ENCODE data around the gene ADAMTSL5. TPM values are rescaled to one million over a fixed set of nuclear protein-coding genes. Genes with fewer than 3 reads are reported as not detected.

Gene ADAMTSL5
- total and polyA plus RNA-seq, 4 donors: 0.40 to 1.6 (median 0.91) TPM

GRCh38 chr19:1491114-1491848, 21.5 kb downstream of the ADAMTSL5 start, which contains the start of gene REEP6:
Gene REEP6 (plus strand): TSS chr19:1491181. CDS start chr19:1491270, 89 bp downstream.
- H3K9me3 ChIP-seq (ENCODE audit: control insufficient read depth, insufficient read depth, low read length): no peaks in the 10 kb centered on the region
- H3K27ac ChIP-seq (ENCODE audit: low read depth, low read length): peak within 1 kb of the TSS; percentile 86
- peak within 1 kb of the TSS; percentile 69 for H3K4me3 ChIP-seq (ENCODE audit: low read depth, low read length)
- WGBS (ENCODE audit: insufficient coverage): 1% methylated on average over 70 of the region's 73 CpGs
- H3K36me3 ChIP-seq (ENCODE audit: control insufficient read depth, insufficient read depth, low read length): peaks cover 17% of the 10 kb centered on the region
- peaks cover 11% of the 10 kb centered on the region for H3K27me3 ChIP-seq (ENCODE audit: control insufficient read depth, insufficient read depth, low read length)
- peaks cover 26% of the 10 kb centered on the region for H3K4me1 ChIP-seq (ENCODE audit: control insufficient read depth, insufficient read depth, low read length)
- no peak for DNase-seq (ENCODE audit: low read depth in 4 of 6, low spot score in 6 of 6)

- under 1% methylated on average over 72 of the region's 74 CpGs for WGBS (ENCODE audit: insufficient coverage)
- H3K27ac ChIP-seq (ENCODE audit: low read depth, low read length): peak within 1 kb of the TSS; percentile 86
These were observed 22.3 kb downstream of the ADAMTSL5 start, which contains the start of gene PCSK4 for GRCh38 chr19:1490311-1491113. Gene PCSK4 (minus strand): TSS chr19:1490350. CDS start chr19:1490346, 4 bp downstream.

DNA sequence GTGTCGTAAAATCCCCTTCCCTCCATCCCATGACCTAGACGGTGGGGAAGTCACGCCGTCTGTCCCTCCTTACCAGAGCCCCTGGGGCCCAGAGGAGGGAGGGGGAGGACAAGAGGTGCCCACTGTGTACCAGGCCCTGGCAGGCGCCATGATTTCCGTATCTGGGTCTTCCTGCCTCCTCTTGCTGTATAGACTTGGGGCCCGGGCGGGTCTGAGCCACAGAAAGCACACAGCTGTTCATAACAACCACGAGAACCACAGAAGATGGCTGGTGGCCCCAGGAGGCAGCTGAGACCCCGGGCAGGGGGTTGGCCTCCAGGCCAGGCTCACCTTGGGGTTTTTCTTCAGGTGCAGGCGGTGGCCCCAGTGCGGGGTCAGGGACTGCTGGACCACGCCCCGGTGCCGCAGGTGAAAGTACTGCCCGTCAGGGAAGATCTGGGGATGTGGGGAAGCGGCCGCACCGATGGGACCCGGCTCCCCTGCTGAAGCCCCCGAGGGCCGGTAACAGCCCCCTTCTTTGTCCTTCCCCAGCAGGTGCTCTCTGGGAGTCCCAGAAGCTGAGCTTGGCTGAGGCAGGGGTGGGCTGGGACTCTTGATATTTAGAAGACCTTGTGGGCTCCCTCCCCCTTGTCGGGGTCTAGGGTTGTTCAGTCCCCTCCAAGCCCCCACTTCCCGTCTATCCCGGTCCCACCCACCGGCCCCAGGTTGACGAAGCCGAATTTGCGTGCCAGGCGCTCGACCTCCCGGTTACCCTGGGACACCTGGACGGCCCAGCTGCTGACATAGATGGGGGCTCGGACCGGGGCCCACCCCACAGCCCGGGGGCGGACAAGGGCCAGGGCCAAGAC, 23.1 kb downstream of the ADAMTSL5 start:
- Histone ChIP-seq H3K4me3 (ENCODE audit: low read depth, low read length) (peak overlapping the region; percentile 69), H3K27me3 (ENCODE audit: control insufficient read depth, insufficient read depth, low read length) (peaks cover 11% of the 10 kb centered on the region), H3K9me3 (ENCODE audit: control insufficient read depth, insufficient read depth, low read length) (no peaks in the 10 kb centered on the region), H3K27ac (ENCODE audit: low read depth, low read length) (peak overlapping the region; percentile 86), H3K4me1 (ENCODE audit: control insufficient read depth, insufficient read depth, low read length) (peaks cover 26% of the 10 kb centered on the region), H3K36me3 (ENCODE audit: control insufficient read depth, insufficient read depth, low read length) (peaks cover 14% of the 10 kb centered on the region)
- 13% methylated on average over 28 of the region's 37 CpGs for WGBS (ENCODE audit: insufficient coverage)
- DNase-seq (ENCODE audit: low read depth in 4 of 6, low spot score in 6 of 6): no peak

More at GRCh38 chr19:1490311-1491113, 22.3 kb downstream of the ADAMTSL5 start, which contains the start of gene PCSK4:
- H3K27me3 ChIP-seq (ENCODE audit: control insufficient read depth, insufficient read depth, low read length): peaks cover 11% of the 10 kb centered on the region
- no peaks in the 10 kb centered on the region for H3K9me3 ChIP-seq (ENCODE audit: control insufficient read depth, insufficient read depth, low read length)
- peaks cover 26% of the 10 kb centered on the region for H3K4me1 ChIP-seq (ENCODE audit: control insufficient read depth, insufficient read depth, low read length)
- peak; percentile 91 to 100 (median 99) for DNase-seq (ENCODE audit: low read depth in 4 of 6, low spot score in 6 of 6)
- peak within 1 kb of the TSS; percentile 69 for H3K4me3 ChIP-seq (ENCODE audit: low read depth, low read length)
- peaks cover 17% of the 10 kb centered on the region for H3K36me3 ChIP-seq (ENCODE audit: control insufficient read depth, insufficient read depth, low read length)

GRCh38 chr19:1488282-1488601, 24.6 kb downstream of the ADAMTSL5 start:
- H3K9me3 ChIP-seq (ENCODE audit: control insufficient read depth, insufficient read depth, low read length): no peaks in the 10 kb centered on the region
- DNase-seq (ENCODE audit: low read depth in 4 of 6, low spot score in 6 of 6): no peak
- 83% methylated on average over 11 of the region's 11 CpGs for WGBS (ENCODE audit: insufficient coverage)

GRCh38 chr19:1487576-1488281, 25.1 kb downstream of the ADAMTSL5 start:
- Histone ChIP-seq H3K27me3 (ENCODE audit: control insufficient read depth, insufficient read depth, low read length) (peaks cover 11% of the 10 kb centered on the region), H3K27ac (ENCODE audit: low read depth, low read length) (no peak overlapping the region), H3K9me3 (ENCODE audit: control insufficient read depth, insufficient read depth, low read length) (no peaks in the 10 kb centered on the region), H3K4me1 (ENCODE audit: control insufficient read depth, insufficient read depth, low read length) (peaks cover 20% of the 10 kb centered on the region), H3K4me3 (ENCODE audit: low read depth, low read length) (no peak overlapping the region), H3K36me3 (ENCODE audit: control insufficient read depth, insufficient read depth, low read length) (peaks cover 22% of the 10 kb centered on the region)
- 94% methylated on average over 32 of the region's 40 CpGs for WGBS (ENCODE audit: insufficient coverage)
- no peak for DNase-seq (ENCODE audit: low read depth in 4 of 6, low spot score in 6 of 6)

More at GRCh38 chr19:1488282-1488601, 24.6 kb downstream of the ADAMTSL5 start:
- no peak overlapping the region for H3K4me3 ChIP-seq (ENCODE audit: low read depth, low read length)
- H3K36me3 ChIP-seq (ENCODE audit: control insufficient read depth, insufficient read depth, low read length): peaks cover 17% of the 10 kb centered on the region
- peaks cover 11% of the 10 kb centered on the region for H3K27me3 ChIP-seq (ENCODE audit: control insufficient read depth, insufficient read depth, low read length)
- H3K27ac ChIP-seq (ENCODE audit: low read depth, low read length): no peak overlapping the region
- peaks cover 25% of the 10 kb centered on the region for H3K4me1 ChIP-seq (ENCODE audit: control insufficient read depth, insufficient read depth, low read length)

DNA sequence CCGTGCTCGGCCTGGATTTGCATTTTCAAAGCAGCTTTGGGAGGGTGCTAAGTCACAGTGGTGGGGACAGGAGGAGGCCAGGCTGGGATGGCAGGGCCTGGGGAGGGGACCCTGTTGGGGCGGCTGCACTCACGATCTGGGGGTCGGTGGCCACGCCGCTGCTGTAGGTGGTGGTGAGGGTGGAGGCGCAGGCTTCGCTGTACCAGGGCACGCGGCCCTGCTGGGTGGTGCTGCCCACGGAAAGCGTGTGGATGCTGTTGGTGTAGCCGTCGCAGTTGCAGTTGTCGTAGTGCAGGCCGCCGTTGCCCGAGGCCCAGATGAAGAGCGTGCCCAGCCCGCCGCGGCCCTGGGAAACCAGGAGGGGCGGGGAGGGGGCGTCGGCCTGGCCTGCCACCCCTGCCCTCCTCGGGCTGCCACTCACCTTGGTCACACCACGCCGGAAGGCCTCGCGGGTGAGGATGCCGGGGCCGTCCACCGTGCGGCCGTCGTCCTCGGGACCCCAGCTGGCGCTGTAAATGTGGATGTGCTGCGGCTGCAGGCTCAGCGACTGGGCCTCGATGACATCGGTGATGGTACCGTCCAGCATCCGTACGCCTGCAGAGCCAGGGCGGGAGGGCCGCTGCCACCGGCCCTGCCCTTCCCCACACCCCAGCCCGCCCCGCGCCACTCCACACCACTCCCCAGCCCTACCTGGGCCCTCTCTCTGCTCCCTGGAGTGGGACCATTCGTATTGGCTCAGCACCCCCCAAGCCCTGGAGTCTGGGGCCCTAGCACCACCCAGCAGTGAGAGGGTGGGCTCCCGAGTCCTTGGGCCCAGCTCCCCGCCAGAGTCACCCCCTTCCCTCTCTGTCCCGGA, 25.9 kb downstream of the ADAMTSL5 start:
- WGBS (ENCODE audit: insufficient coverage): 92% methylated on average over 56 of the region's 56 CpGs

GRCh38 chr19:1483979-1484428, 28.8 kb downstream of the ADAMTSL5 start:
- no peaks in the 10 kb centered on the region for H3K9me3 ChIP-seq (ENCODE audit: control insufficient read depth, insufficient read depth, low read length)
- WGBS (ENCODE audit: insufficient coverage): 94% methylated on average over 16 of the region's 23 CpGs
- no peak overlapping the region for H3K4me3 ChIP-seq (ENCODE audit: low read depth, low read length)
- H3K4me1 ChIP-seq (ENCODE audit: control insufficient read depth, insufficient read depth, low read length): peaks cover 7% of the 10 kb centered on the region
- no peak for DNase-seq (ENCODE audit: low read depth in 4 of 6, low spot score in 6 of 6)
- peaks cover 36% of the 10 kb centered on the region for H3K36me3 ChIP-seq (ENCODE audit: control insufficient read depth, insufficient read depth, low read length)
- no peak overlapping the region for H3K27ac ChIP-seq (ENCODE audit: low read depth, low read length)
- no peaks in the 10 kb centered on the region for H3K27me3 ChIP-seq (ENCODE audit: control insufficient read depth, insufficient read depth, low read length)

More for the DNA sequence above, 25.9 kb downstream of the ADAMTSL5 start:
- Histone ChIP-seq H3K4me3 (ENCODE audit: low read depth, low read length) (no peak overlapping the region), H3K27ac (ENCODE audit: low read depth, low read length) (no peak overlapping the region), H3K36me3 (ENCODE audit: control insufficient read depth, insufficient read depth, low read length) (peaks cover 29% of the 10 kb centered on the region), H3K9me3 (ENCODE audit: control insufficient read depth, insufficient read depth, low read length) (no peaks in the 10 kb centered on the region), H3K4me1 (ENCODE audit: control insufficient read depth, insufficient read depth, low read length) (peaks cover 19% of the 10 kb centered on the region), H3K27me3 (ENCODE audit: control insufficient read depth, insufficient read depth, low read length) (peaks cover 8% of the 10 kb centered on the region)
- DNase-seq (ENCODE audit: low read depth in 4 of 6, low spot score in 6 of 6): no peak
